CD4-positive, alpha-beta T cell (primary cell): ENCODE data around the gene PHLDB1. TPM values are rescaled to one million over a fixed set of nuclear protein-coding genes. Genes with fewer than 3 reads are reported as not detected.

Experiments used
- ATAC-seq: fragments of 200-7000 bp; cut with Tn5 transposase; one replicate; pipeline ENCODE4 v1.10.0; 2022; ENCODE audit warnings: mild to moderate bottlenecking; ENCODE audit not compliant: poor library complexity
- CTCF ChIA-PET: fragments of 350-600 bp; sonication (Branson Sonifier 250); formaldehyde crosslinking; loops from one replicate; lab custom pipeline; 2021; ENCODE audit warnings: antibody characterized with exemption, inconsistent platforms; lab: Charles Lee
- POLR2A ChIA-PET: fragments of 350-600 bp; sonication (Branson Sonifier 250); formaldehyde crosslinking; loops from one replicate; lab custom pipeline; 2021; ENCODE audit warnings: antibody characterized with exemption, inconsistent platforms; lab: Charles Lee
- DNase-seq, 14 experiments: peaks; one replicate each; pipeline ENCODE4 v3.0.0-alpha.2; 2013 to 2020; ENCODE audit warnings: mixed read lengths in 2 of 14
- H3K27ac ChIP-seq, 2 donors: one replicate each; pipeline versions ENCODE4 v1.5.1 to v1.7.0; 2013; ENCODE audit warnings: low read length in 2 of 2, low read depth in 1 of 2, mild to moderate bottlenecking in 1 of 2
- H3K27me3 ChIP-seq, 2 experiments: 1 replicate in 1 of 2; 2 replicates in 1 of 2; pipeline versions ENCODE4 v1.6.1 to v1.7.0; 2013; ENCODE audit warnings: low read length in 2 of 2, control low read depth in 1 of 2, mild to moderate bottlenecking in 1 of 2, moderate library complexity in 1 of 2; ENCODE audit not compliant: insufficient read depth in 2 of 2, control insufficient read depth in 1 of 2
- H3K36me3 ChIP-seq: one replicate; pipeline ENCODE4 v1.6.1; 2013; ENCODE audit warnings: low read length, control low read depth; ENCODE audit not compliant: insufficient read depth
- H3K4me1 ChIP-seq: one replicate; pipeline ENCODE4 v1.6.1; 2013; ENCODE audit warnings: low read length, control low read depth; ENCODE audit not compliant: insufficient read depth
- H3K4me3 ChIP-seq: one replicate; pipeline ENCODE4 v1.5.1; 2013; ENCODE audit warnings: mild to moderate bottlenecking, low read length, moderate library complexity
- H3K9me3 ChIP-seq, 2 experiments: 1 replicate in 1 of 2; 2 replicates in 1 of 2; pipeline versions ENCODE4 v1.6.1 to v1.7.0; 2013; ENCODE audit warnings: low read length in 2 of 2, mild to moderate bottlenecking in 2 of 2, control low read depth in 1 of 2, moderate library complexity in 1 of 2; ENCODE audit not compliant: control insufficient read depth in 1 of 2, insufficient read depth in 1 of 2
- H3K27ac Mint-ChIP-seq: one replicate; pipeline ENCODE4 v1.8.0; 2020; ENCODE audit warnings: mixed read lengths
- H3K27me3 Mint-ChIP-seq: one replicate; pipeline ENCODE4 v1.8.0; 2021; ENCODE audit warnings: mixed read lengths
- H3K36me3 Mint-ChIP-seq: one replicate; pipeline ENCODE4 v1.8.0; 2021; ENCODE audit warnings: low read depth, mixed read lengths
- H3K4me1 Mint-ChIP-seq: one replicate; pipeline ENCODE4 v1.8.0; 2021; ENCODE audit warnings: low read depth, mixed read lengths
- H3K4me3 Mint-ChIP-seq: one replicate; pipeline ENCODE4 v1.8.0; 2020; ENCODE audit warnings: mild to moderate bottlenecking, mixed read lengths
- H3K9me3 Mint-ChIP-seq: one replicate; pipeline ENCODE4 v1.8.0; 2020; ENCODE audit warnings: mixed read lengths
- CTCF ChIP-seq: fragments of 200-600 bp; IDR thresholded peaks from one replicate; pipeline ENCODE4 v1.8.0; 2022; ENCODE audit warnings: antibody characterized with exemption, mild to moderate bottlenecking
- intact Hi-C, 2 experiments: fragments of 100-400 bp; cut with DNase I in 1 of 2; cut with micrococcal nuclease in 1 of 2; formaldehyde crosslinking; loops; one replicate each; pipeline versions ENCODE4 v1.15.1 to v1.9.0; 2023 to 2025; cut with DNase I, micrococcal nuclease
- microRNA-seq: library from miRNA; unstranded; fragments of <30 nt; microRNA quantifications from one replicate; pipeline ENCODE4 v1.2.0, GENCODE V29; 2021; ENCODE audit warnings: borderline microRNAs expressed, borderline replicate concordance
- total RNA-seq, 174 experiments: library from RNA in 2 of 174; stranded (reverse) in 2 of 174; gene quantifications; one replicate each; pipeline ENCODE4 v1.2.3 and lab custom pipeline; 2021 to 2026

PHLDB1 gene
- total RNA-seq, 2 experiments from 2014 or later, result 1.8 to 2.3 TPM

- POLR2A ChIA-PET, result interaction anchor here (0.7 to 2.3 kb wide), 19 partner anchors 9 to 396 kb away, joined by 3 to 55 read pairs (median 5); partner anchors contain the start of genes CENATAC, DDX6, DPAGT1 and RPS25
- ATAC-seq (no peak), DNase-seq (no peak)
- H3K9me3 Mint-ChIP-seq, result no peaks in the 10 kb centered on the region
- H3K27ac ChIP-seq, result peak overlapping the region in 1 of 2 donors; percentile 60
- no peaks in the 10 kb centered on the region for H3K36me3 Mint-ChIP-seq
- H3K4me3 ChIP-seq, result no peak overlapping the region
- no peaks in the 10 kb centered on the region for H3K27me3 ChIP-seq
- TF ChIP-seq CTCF, result no peak
- H3K36me3 ChIP-seq, result no peaks in the 10 kb centered on the region
- CTCF ChIA-PET, result interaction anchor here (0.5 to 2.4 kb wide), 5 partner anchors 16 to 90 kb away, joined by 3 to 20 read pairs (median 3); no protein-coding TSS in a partner anchor
- H3K4me3 Mint-ChIP-seq, result no peak overlapping the region
- peaks cover 35% of the 10 kb centered on the region for H3K4me1 ChIP-seq
- H3K27me3 Mint-ChIP-seq, result no peaks in the 10 kb centered on the region
- intact Hi-C loops, result no loop called here
- no peaks in the 10 kb centered on the region for H3K9me3 ChIP-seq
- peak overlapping the region; percentile 92 for H3K27ac Mint-ChIP-seq
- H3K4me1 Mint-ChIP-seq, result peaks cover 38% of the 10 kb centered on the region
Observed at GRCh38 chr11:118705791-118706545, 98.6 kb downstream of the PHLDB1 start.

- Mint-ChIP-seq H3K27me3 (no peaks in the 10 kb centered on the region), H3K9me3 (no peaks in the 10 kb centered on the region), H3K36me3 (no peaks in the 10 kb centered on the region), H3K4me1 (peaks cover 38% of the 10 kb centered on the region), H3K27ac (peak overlapping the region; percentile 92), H3K4me3 (no peak overlapping the region)
- Histone ChIP-seq H3K4me3 (no peak overlapping the region), H3K27ac (no peak overlapping the region), H3K9me3 (no peaks in the 10 kb centered on the region), H3K4me1 (peaks cover 34% of the 10 kb centered on the region), H3K27me3 (no peaks in the 10 kb centered on the region), H3K36me3 (no peaks in the 10 kb centered on the region)
- TF ChIP-seq CTCF, result no peak
- CTCF ChIA-PET, result interaction anchor here (2.4 kb wide), 1 partner anchor 16 kb away, joined by 20 read pairs; no protein-coding TSS in a partner anchor
- intact Hi-C loops, result no loop called here
- ATAC-seq (no peak), DNase-seq (no peak)
- POLR2A ChIA-PET, result interaction anchor here (0.8 to 2.3 kb wide), 4 partner anchors 12 to 312 kb away, joined by 3 to 55 read pairs (median 4); partner anchors contain the start of gene RPS25
Observed at GRCh38 chr11:118706546-118706825, 99.1 kb downstream of the PHLDB1 start.

Small RNA genes lying within 50 kb of the gene (microRNA-seq; reads per million reads assigned to microRNA genes)
- not detected for gene MIR6716

Other genes with a start within 250 kb of the PHLDB1 start
- gene UBE4A, start 248.0 kb upstream of the PHLDB1 start, total RNA-seq, result 10 to 100 TPM; 40.1 to 43.0 TPM
- 100 to 1,000 TPM; 147 to 153 TPM for gene ATP5MG, start 206.0 kb upstream of the PHLDB1 start, total RNA-seq
- gene KMT2A, start 171.1 kb upstream of the PHLDB1 start, total RNA-seq, result 100 to 1,000 TPM; 135 to 140 TPM
- under 1 TPM; 0.30 to 0.56 TPM for gene TTC36, start 80.1 kb upstream of the PHLDB1 start, total RNA-seq
- 10 to 100 TPM; 18.3 to 18.5 TPM for gene TMEM25, start 76.4 kb upstream of the PHLDB1 start, total RNA-seq
- 1 to 10 TPM; 4.9 to 6.3 TPM for gene IFT46, start 41.7 kb upstream of the PHLDB1 start, total RNA-seq
- 10 to 100 TPM; 73.7 to 78.6 TPM for gene ARCN1, start 35.2 kb upstream of the PHLDB1 start, total RNA-seq
- not detected for gene TREH, start 72.0 kb downstream of the PHLDB1 start, total RNA-seq
- 100 to 1,000 TPM; 341 to 355 TPM for gene DDX6, start 183.5 kb downstream of the PHLDB1 start, total RNA-seq